K562 (cell line): ENCODE results near the gene C12orf42. TPM values are rescaled to one million over a fixed set of nuclear protein-coding genes. Genes with fewer than 3 reads are reported as not detected.

ENCODE experiments used
- ATAC-seq: fragments of 200-7000 bp; cut with Tn5 transposase; 3 replicates; pipeline ENCODE4 v1.9.1; 2020; ENCODE audit warnings: moderate library complexity
- BruUV-seq: library from RNA; stranded (reverse); fragments of 400-500 nt; replicated peaks from 2 replicates; lab custom pipeline; 2021; lab: Mats Ljungman, UMichigan
- CTCF ChIA-PET: fragments of 300-600 bp; formaldehyde crosslinking; extraction: SDS; loops from one replicate; lab custom pipeline; 2021; ENCODE audit warnings: low intra/inter-chr PET ratio; lab: Yijun Ruan, JAX
- POLR2A ChIA-PET: fragments of 300-600, 350-650 bp; sonication (Branson Sonifier 250); formaldehyde crosslinking; extraction: SDS; loops from one replicate; lab custom pipeline; 2021; ENCODE audit warnings: antibody characterized with exemption, inconsistent platforms; lab: Yijun Ruan, JAX
- DNase-seq, 4 experiments: peaks; one replicate each; pipeline versions ENCODE4 v3.0.0 to v3.0.0-alpha.2; 2011 to 2018; ENCODE audit warnings: low spot score in 3 of 4, mixed read lengths in 3 of 4; ENCODE audit errors: extremely low read depth in 1 of 4
- FAIRE-seq: peaks from 2 replicates; lab custom pipeline; 2011; peaks lifted over from hg19 to GRCh38; lab: Jason Lieb, UNC
- H2AFZ ChIP-seq: 2 replicates; pipeline ENCODE4 v1.6.0; 2011; ENCODE audit warnings: low read depth, low read length, control low read depth, inconsistent platforms
- H3K27ac ChIP-seq: fragments of 200-600 bp; 3 replicates; pipeline ENCODE4 v1.8.0; 2011; ENCODE audit warnings: low read depth, mild to moderate bottlenecking, control low read depth, inconsistent platforms, low read length, moderate library complexity, mixed read lengths; ENCODE audit errors: extremely low read depth
- H3K27me3 ChIP-seq, 2 experiments: fragments of 300-600 bp in 1 of 2; 2 replicates in 1 of 2; 3 replicates in 1 of 2; pipeline versions ENCODE4 v1.6.0 to v1.8.0; 2011; ENCODE audit warnings: inconsistent platforms in 2 of 2, low read length in 2 of 2, mild to moderate bottlenecking in 1 of 2, mixed read lengths in 1 of 2, moderate library complexity in 1 of 2; ENCODE audit not compliant: control insufficient read depth in 2 of 2, insufficient read depth in 2 of 2
- H3K36me3 ChIP-seq: fragments of 300-600 bp; 3 replicates; pipeline ENCODE4 v1.8.0; 2011; ENCODE audit warnings: mild to moderate bottlenecking, low read length, inconsistent platforms; ENCODE audit not compliant: control insufficient read depth, insufficient read depth
- H3K4me1 ChIP-seq, 2 experiments: fragments of 200-600 bp in 1 of 2; replicated peaks in 1 of 2; 2 replicates in 1 of 2; 3 replicates in 1 of 2; pipeline versions ENCODE4 v1.5.1 to v1.8.0; 2011; ENCODE audit warnings: inconsistent platforms in 2 of 2, low read length in 2 of 2, mild to moderate bottlenecking in 1 of 2, mixed read lengths in 1 of 2, moderate library complexity in 1 of 2; ENCODE audit not compliant: control insufficient read depth in 2 of 2, insufficient read depth in 2 of 2
- H3K4me2 ChIP-seq: 2 replicates; pipeline ENCODE4 v1.6.1; 2011; ENCODE audit warnings: low read length, control low read depth, inconsistent platforms, mixed read lengths; ENCODE audit not compliant: insufficient read depth
- H3K4me3 ChIP-seq: fragments of 200-600 bp; sonication (generic), shearing (Covaris generic); 2 replicates; pipeline ENCODE4 v1.5.1; 2016; ENCODE audit warnings: control low read depth, inconsistent platforms
- H3K79me2 ChIP-seq: fragments of 200-600 bp; 3 replicates; pipeline ENCODE4 v1.8.0; 2011; ENCODE audit warnings: low read length, inconsistent platforms; ENCODE audit not compliant: control insufficient read depth, insufficient read depth
- H3K9ac ChIP-seq, 2 experiments: 2 replicates each; pipeline versions ENCODE4 v1.6.0 to v1.6.1; 2011; ENCODE audit warnings: low read depth in 2 of 2, low read length in 2 of 2, control low read depth in 1 of 2, inconsistent platforms in 1 of 2, mild to moderate bottlenecking in 1 of 2, mixed read lengths in 1 of 2; ENCODE audit not compliant: insufficient read depth in 1 of 2
- H3K9me1 ChIP-seq: one replicate; pipeline ENCODE4 v1.6.0; 2011; ENCODE audit warnings: inconsistent platforms, mild to moderate bottlenecking, low read length, moderate library complexity; ENCODE audit not compliant: control insufficient read depth, insufficient read depth
- H3K9me3 ChIP-seq: replicated peaks from 2 replicates; pipeline ENCODE4 v1.5.1; 2011; ENCODE audit warnings: low read depth, low read length, inconsistent platforms; ENCODE audit not compliant: control insufficient read depth, insufficient read depth
- H4K20me1 ChIP-seq: replicated peaks from 2 replicates; pipeline ENCODE4 v1.6.1; 2011; ENCODE audit warnings: low read length, inconsistent platforms, mixed read lengths; ENCODE audit not compliant: control insufficient read depth, insufficient read depth
- CREB5 ChIP-seq: fragments of 250-450 bp; sonication (Bioruptor Pico); IDR thresholded peaks from 2 replicates; pipeline ENCODE4 v1.5.0; 2020; ENCODE audit warnings: mild to moderate bottlenecking
- JUNB ChIP-seq: fragments of 450-650 bp; formaldehyde crosslinking; conservative IDR thresholded peaks from 2 replicates; pipeline ENCODE4 v1.4.0; 2020; ENCODE audit warnings: mild to moderate bottlenecking
- KHSRP ChIP-seq: fragments of 450-650 bp; IDR thresholded peaks from 2 replicates; pipeline ENCODE4 v1.6.1; 2017
- MAFF ChIP-seq: IDR thresholded peaks from 2 replicates; pipeline ENCODE4 v1.6.1; 2012; ENCODE audit warnings: low read length, improper control_type of control experiment
- POLR2AphosphoS2 ChIP-seq: IDR thresholded peaks from 2 replicates; pipeline ENCODE4 v1.6.1; 2012; ENCODE audit warnings: low read length, improper control_type of control experiment
- POU5F1 ChIP-seq: fragments of 150-350 bp; IDR thresholded peaks from 2 replicates; pipeline ENCODE4 v1.6.1; 2014; ENCODE audit warnings: borderline replicate concordance, low read length, low read depth, mild to moderate bottlenecking; ENCODE audit not compliant: partially characterized antibody
- SAFB2 ChIP-seq: fragments of 200-400 bp; formaldehyde crosslinking; IDR thresholded peaks from 2 replicates; pipeline ENCODE4 v1.6.1; 2018; ENCODE audit warnings: borderline replicate concordance, low read length, low read depth, moderate library complexity; ENCODE audit not compliant: severe bottlenecking
- whole genome bisulfite sequencing: fragments of 100-300 bp; shearing (Covaris generic); methylation state at CpG from one replicate; pipeline ENCODE4 v1.1.6; 2016; ENCODE audit warnings: low coverage, mixed read lengths; ENCODE audit not compliant: insufficient coverage; ENCODE audit errors: missing lambda C conversion rate; 5-methylcytosine and 5-hydroxymethylcytosine counted together
- in situ Hi-C: fragments of 300-500 bp; cut with MboI; formaldehyde crosslinking; loops from 4 replicates; pipeline ENCODE4 v1.15.0; 2018; ENCODE audit warnings: inconsistent platforms, mixed read lengths
- intact Hi-C: fragments of 100-400 bp; cut with micrococcal nuclease; formaldehyde crosslinking; loops from 2 replicates; pipeline ENCODE4 v1.14.2; 2022
- polyA plus RNA-seq, 8 experiments: library from polyadenylated mRNA; depleted of rRNA in 4 of 8; stranded (reverse) in 5 of 8; unstranded in 3 of 8; fragments of >200 nt; fragmentation: Nextera tagmentation in 2 of 8; fragmentation: Illumina TruSeq in 1 of 8; extraction: Ambion mirVana in 2 of 8; extraction: Trizol in 1 of 8; gene quantifications; 2 replicates each; pipeline versions ENCODE4 v1.2.1 to v1.2.3, GENCODE V29; 2011 to 2014; ENCODE audit warnings: inconsistent platforms in 1 of 8, missing spikeins in 1 of 8
- total RNA-seq, 7 experiments: library from RNA; depleted of rRNA in 6 of 7; stranded (reverse); fragments of >200 nt in 6 of 7; fragmentation: Illumina TruSeq in 2 of 7; extraction: Trizol in 2 of 7; gene quantifications; 2 replicates each; pipeline versions ENCODE4 v1.2.1 to v1.2.3, GENCODE V29; 2011 to 2021; ENCODE audit warnings: low replicate concordance in 1 of 7

Gene C12orf42
- total and polyA plus RNA-seq, 9 of the 15 experiments (the other 6 are each of a cell fraction or from before 2014, with no cell fraction given): not detected

GRCh38 chr12:103442822-103443221 is 52.9 kb downstream of the C12orf42 start:
- FAIRE-seq (no peak), DNase-seq (no peak), ATAC-seq (no peak)
- no peaks in the 10 kb centered on the region for H4K20me1 ChIP-seq
- ChIA-PET POLR2A (no interaction called here), CTCF (no interaction called here)
- BruUV-seq: no TSS peak
- in situ Hi-C loops: no loop called here
- H3K4me1 ChIP-seq: no peaks in the 10 kb centered on the region
- no peaks in the 10 kb centered on the region for H3K36me3 ChIP-seq
- intact Hi-C loops: no loop called here
- TF ChIP-seq POLR2AphosphoS2 (no peak), JUNB (CRISPR knock-in tag) (no peak)
- no peaks in the 10 kb centered on the region for H3K79me2 ChIP-seq
- no peak overlapping the region for H3K4me2 ChIP-seq
- no peak overlapping the region for H3K9ac ChIP-seq
- no peak overlapping the region for H2AFZ ChIP-seq
- WGBS: 0% methylated on average over 3 of the region's 3 CpGs
- no peak overlapping the region for H3K27ac ChIP-seq
- H3K27me3 ChIP-seq: no peaks in the 10 kb centered on the region
- H3K4me3 ChIP-seq: no peak overlapping the region
- H3K9me3 ChIP-seq: no peaks in the 10 kb centered on the region; the same call in 1 of the 2 replicates
- H3K9me1 ChIP-seq: no peaks in the 10 kb centered on the region

- POLR2A ChIA-PET: no interaction called here
- no peak for FAIRE-seq
- H3K27me3 ChIP-seq: no peaks in the 10 kb centered on the region
- no peak overlapping the region for H3K9ac ChIP-seq
- 0% methylated on average over 5 of the region's 5 CpGs for WGBS
- H3K79me2 ChIP-seq: no peaks in the 10 kb centered on the region
- H3K4me1 ChIP-seq: no peaks in the 10 kb centered on the region
- BruUV-seq: no TSS peak
- no peaks in the 10 kb centered on the region for H4K20me1 ChIP-seq
- H3K4me3 ChIP-seq: no peak overlapping the region
- H3K4me2 ChIP-seq: no peak overlapping the region
- H3K27ac ChIP-seq: no peak overlapping the region
- no peaks in the 10 kb centered on the region; the same call in 1 of the 2 replicates for H3K9me3 ChIP-seq
- TF ChIP-seq KHSRP (no peak), MAFF (no peak), POU5F1 (no peak), SAFB2 (no peak), CREB5 (CRISPR knock-in tag) (no peak)
- TF ChIP-seq, all 486 proteins: peak for 0
- Histone ChIP-seq H2AFZ (no peak overlapping the region), H3K36me3 (no peaks in the 10 kb centered on the region), H3K9me1 (no peaks in the 10 kb centered on the region)
- DNase-seq: no peak
- in situ Hi-C loops (no loop called here), intact Hi-C loops (no loop called here)
- no peak for ATAC-seq
- CTCF ChIA-PET: no interaction called here
These were observed 53.6 kb downstream of the C12orf42 start for GRCh38 chr12:103442182-103442555.
